ENCODE data around the gene MUC4.
"Not testable (repeated sequence)": the region's sequence is repeated elsewhere in the genome, so short reads cannot be mapped to it uniquely, and the experiment has no call there.

Gene MUC4

DNA sequence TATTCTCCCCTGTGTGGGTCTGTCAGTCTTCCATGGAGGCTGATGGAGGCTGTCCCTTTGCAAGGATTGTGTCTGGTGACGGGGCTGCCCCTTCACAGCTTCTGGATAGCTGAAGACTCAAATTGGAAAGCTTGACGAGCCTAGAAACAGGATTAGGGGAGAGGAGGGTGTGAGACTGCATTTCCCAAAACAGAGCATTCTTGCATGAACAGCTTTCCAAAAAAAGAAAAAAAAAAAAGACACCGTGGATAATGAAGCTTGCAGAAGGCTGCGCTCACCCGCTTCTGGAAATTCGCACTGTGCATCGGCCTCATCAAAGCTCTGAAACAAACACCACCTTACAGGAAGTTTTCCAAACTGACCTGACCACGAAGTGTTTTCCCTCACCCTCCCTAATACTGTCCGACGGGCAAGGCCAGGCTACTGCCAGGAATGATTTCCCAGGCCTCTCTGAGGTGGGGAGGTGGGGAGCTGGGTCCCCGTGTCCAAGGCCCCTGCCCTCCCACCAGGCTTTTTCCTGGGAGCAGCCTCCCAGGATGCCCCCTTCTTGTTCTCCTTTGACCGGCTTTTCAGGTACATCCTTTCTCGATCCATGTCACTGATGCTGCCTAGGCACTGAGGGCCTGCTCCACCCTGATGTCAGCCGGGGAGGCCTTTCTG is 24.9 kb upstream of the MUC4 start:
- no peak for DNase-seq

GRCh38 chr3:195835791-195836190 is 24.1 kb upstream of the MUC4 start:
- no peak for DNase-seq

DNA sequence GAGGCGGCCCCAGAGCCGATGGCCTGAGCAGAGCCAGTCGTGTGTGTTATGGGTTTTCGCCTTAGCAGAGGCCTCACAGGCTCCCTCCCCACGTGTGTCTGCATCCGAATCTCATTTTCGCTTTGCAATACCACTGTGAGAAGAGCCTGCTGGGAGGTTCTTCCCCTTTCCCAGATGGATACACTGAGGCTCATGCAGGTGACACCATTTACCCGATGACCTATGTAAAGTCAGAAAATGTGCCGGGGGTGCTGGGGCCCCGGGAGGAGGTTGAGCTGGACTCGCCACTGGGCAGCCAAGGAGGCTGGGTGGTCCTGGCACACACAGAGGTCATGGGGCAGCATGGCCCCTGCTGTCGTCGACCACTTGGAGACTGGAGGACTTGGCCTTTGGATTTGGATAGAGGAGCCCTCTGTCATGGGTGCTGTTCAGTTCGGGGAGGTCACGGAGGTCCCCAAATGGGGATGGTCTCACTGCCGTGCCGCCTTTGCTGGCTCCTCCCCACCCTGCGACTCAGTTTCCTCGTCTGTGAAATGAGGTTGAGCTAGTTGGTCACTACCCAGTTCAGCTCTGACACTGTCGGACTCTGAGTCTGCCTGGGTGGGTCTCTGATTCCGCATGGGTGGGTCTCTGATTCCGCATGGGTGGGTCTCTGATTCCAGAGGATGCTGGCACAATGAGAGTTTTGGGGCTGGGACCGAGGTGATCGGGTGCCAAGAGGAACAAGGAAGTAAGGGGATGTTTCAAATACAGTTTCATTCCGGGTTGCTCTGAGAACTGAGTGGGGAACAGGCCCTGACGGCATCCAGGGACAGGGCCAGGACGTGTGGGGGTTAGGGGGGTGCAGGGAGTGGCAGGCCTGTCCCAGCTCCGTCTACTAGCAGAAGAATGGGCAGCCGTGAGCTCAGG is 23.2 kb upstream of the MUC4 start:
- DNase-seq = no peak

DNA sequence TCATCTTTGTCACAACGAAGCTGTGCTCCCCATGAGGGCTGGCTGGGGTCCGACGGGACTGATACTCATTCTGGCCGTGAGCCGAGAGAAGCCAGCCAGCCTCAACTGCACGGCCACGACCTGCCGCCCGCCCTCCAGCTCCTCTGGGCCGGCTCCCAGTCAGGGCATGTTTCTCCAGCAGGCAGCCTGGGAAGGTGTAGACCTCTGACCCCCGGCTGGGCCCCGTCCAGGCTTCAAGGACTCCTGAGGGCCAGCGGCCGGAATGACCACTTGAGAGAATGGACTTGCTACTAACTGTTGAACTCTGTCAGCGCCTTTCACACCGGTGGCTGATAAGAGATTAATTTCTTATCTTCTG is 18.1 kb upstream of the MUC4 start:
- no peak for DNase-seq

DNA sequence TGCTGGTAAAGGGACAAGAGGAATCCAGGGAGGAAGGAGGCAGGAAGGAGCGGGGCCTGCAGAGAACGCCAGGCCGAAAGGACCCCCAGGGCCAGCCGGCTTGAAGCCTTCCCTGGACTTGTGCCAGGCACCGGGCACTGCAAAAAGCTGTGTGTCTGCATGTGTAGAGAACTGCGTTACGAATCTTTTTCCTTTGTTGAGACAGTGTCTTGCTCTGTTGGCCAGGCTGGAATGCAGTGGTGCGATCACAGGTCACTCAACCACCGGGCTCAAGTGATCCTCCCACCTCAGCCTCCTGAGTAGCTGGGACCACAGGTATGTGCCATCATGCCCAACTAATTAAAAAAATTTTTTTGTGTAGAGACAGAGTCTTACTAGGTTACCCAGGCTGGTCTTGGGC is 17.0 kb upstream of the MUC4 start:
- DNase-seq = no peak

DNA sequence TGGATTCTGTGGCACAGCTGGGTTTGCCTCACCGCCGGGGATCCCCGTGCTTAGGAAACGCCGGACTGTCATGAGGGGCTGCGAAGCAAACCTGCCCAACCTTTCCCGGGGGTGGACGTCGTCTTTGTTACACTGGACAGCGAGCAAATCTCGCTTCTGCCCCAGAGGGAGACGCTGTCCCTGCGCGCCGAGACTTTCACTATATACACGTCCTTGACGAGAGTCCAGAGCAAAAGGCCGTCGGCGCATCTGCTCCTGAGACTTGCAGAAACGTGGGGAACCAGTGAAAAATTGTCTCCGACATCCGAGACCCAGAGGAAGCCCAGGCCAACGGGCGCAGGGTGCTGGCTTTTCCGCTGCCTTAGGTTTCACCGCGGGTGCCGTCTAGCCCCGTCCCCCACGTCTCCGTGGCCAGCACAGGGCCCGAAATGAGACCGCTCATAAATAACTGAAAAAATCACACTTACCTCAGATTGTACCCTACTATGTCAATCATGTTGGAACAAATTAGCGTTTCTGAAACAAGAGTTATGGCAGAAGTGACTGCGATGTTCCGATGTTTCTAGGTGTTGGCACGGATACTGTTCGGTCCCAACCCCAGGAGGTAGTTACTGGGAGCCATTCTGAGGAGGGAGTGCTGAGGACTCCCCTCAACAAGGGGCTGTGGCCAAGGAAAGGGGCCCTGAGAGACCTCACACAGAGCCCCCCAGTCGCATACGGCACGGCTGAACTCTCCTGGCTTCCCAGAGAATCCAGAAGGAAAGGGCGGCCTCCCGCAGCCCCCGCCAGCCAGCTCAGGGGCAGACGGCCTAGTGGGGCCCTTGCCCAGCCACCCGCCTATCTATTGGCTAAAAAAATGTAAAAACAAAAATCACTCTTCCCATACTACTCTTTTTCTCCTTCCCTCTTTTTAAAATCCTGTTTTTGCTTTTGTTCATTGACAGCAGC is 14.4 kb upstream of the MUC4 start:
- no peak for DNase-seq

- DNase-seq = no peak
These were observed 13.5 kb upstream of the MUC4 start for GRCh38 chr3:195825191-195825588.

DNA sequence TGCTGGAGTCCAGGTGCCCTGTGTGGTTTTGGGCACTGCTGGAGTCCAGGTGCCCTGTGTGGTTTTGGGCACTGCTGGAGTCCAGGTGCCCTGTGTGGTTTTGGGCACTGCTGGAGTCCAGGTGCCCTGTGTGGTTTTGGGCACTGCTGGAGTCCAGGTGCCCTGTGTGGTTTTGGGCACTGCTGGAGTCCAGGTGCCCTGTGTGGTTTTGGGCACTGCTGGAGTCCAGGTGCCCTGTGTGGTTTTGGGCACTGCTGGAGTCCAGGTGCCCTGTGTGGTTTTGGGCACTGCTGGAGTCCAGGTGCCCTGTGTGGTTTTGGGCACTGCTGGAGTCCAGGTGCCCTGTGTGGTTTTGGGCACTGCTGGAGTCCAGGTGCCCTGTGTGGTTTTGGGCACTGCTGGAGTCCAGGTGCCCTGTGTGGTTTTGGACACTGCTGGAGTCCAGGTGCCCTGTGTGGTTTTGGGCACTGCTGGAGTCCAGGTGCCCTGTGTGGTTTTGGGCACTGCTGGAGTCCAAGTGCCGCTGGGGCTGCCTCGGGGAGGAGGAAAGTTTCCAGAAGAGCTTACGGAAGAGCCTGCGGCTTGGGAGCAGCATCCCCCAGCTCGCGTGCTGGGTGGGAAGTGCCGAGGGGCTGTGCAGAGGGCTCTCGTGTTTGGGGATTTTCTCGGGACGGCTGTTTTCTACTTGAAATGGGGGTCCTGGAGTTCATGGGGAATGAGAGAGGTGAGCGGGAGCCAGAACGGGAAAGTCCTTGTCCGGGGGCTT is 12.9 kb upstream of the MUC4 start:
- DNase-seq = not testable (repeated sequence)

- no peak for DNase-seq
These were observed 12.3 kb upstream of the MUC4 start for GRCh38 chr3:195823999-195824398.

DNA sequence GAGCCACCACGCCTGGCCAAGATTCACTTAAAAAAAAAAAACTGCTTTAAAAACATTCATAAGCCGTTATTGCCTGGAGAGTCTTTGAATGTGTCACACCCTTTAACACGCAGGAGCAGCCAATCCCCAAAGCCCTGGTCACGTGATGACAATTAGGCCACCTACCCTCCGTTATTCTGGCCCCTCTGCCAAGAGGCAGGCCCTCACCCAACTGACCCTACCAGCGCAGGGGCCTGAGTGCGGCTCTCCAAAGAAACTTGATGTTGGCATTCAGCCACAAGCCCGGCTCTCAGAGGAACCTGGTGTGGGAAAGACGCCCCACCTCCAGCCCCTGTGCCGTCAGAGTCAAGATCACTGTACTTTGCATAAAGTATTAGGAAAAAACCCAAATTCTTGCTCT is 11.6 kb upstream of the MUC4 start:
- no peak for DNase-seq

DNA sequence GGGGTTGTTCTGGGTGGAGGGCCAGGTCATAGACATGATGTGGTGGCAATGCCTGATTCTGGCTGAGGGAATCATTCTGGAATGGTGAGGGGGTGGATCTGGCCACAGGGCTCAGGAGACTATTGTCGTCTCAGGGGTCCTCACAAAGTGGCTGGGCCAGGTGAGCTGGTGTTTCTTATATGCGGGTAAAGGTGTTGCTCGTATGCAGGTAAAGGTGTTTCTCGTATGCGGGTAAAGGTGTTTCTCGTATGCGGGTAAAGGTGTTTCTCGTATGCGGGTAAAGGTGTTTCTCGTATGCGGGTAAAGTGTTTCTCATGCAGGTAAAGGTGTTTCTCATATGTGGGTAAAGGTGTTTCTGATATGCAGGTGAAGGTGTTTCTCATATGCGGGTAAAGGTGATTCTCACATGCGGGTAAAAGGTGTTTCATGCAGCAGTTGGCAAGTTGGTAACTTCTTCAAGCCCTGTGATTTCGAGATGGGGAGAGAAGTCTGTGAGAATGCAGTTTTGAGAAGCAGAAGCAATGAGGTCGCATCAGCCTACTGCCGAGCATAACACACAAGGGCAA is 10.5 kb upstream of the MUC4 start:
- no peak for DNase-seq

GRCh38 chr3:195821403-195822130 is 9.8 kb upstream of the MUC4 start:
- no peak for DNase-seq

DNA sequence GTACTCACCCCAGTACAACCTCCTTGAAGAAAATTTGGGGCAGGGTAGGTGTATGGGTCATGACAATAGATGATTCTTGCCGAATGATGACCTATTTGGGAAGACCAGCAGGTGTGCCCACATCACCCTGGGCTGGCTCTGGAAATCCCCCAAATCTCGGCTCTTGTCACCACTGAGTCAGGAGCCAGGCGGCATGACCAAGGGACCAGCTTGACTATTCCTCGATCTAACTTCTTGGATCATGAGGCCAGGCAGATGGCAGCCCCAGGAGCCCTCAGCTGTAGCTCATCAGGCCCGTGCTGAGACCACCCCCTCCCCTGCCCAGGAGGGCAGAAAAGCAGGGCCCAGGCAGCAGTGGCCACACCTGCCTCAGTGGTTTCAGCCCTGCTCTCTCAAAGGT is 9.2 kb upstream of the MUC4 start:
- DNase-seq = no peak

- DNase-seq = no peak
These were observed 8.5 kb upstream of the MUC4 start for GRCh38 chr3:195820186-195820585.

DNA sequence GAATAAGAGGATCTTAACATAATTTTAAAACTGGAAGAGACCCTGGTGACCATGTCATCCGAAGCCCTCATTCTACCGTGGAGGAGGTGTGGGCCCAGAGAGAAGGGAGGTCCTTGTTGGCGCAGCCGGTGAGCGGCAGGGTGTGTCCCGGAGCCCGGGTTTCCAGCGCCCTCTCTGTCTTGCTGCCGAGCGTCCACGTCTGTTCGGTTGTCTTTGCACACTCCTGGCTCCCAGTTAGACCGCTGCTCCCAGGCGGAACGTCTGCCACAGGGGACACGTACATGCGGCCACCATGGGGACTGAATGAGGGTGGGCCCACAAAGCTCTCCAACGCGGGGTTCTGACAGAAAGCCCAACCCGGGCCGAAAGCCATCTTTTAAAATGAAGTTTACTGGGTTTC is 6.6 kb upstream of the MUC4 start:
- no peak for DNase-seq

GRCh38 chr3:195817578-195818135 is 5.9 kb upstream of the MUC4 start:
- DNase-seq = no peak

DNA sequence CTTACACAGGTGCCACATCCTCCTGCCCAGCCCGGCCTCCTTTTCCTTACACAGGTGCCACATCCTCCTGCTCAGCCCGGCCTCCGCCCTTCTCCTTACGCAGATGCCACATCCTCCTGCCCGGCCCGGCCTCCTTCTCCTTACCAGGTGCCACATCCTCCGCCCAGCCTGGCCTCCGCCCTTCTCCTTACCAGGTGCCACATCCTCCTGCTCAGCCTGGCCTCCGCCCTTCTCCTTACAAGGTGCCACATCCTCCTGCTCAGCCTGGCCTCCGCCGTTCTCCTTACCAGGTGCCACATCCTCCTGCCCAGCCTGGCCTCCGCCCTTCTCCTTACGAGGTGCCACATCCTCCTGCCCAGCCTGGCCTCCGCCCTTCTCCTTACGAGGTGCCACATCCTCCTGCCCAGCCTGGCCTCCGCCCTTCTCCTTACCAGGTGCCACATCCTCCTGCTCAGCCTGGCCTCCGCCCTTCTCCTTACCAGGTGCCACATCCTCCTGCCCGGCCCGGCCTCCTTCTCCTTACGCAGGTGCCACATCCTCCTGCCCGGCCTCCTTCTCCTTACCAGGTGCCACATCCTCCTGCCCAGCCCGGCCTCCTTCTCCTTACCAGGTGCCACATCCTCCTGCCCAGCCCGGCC is 4.7 kb upstream of the MUC4 start:
- DNase-seq = not testable (repeated sequence)

GRCh38 chr3:195815169-195815771 is 3.5 kb upstream of the MUC4 start:
- DNase-seq = no peak

DNA sequence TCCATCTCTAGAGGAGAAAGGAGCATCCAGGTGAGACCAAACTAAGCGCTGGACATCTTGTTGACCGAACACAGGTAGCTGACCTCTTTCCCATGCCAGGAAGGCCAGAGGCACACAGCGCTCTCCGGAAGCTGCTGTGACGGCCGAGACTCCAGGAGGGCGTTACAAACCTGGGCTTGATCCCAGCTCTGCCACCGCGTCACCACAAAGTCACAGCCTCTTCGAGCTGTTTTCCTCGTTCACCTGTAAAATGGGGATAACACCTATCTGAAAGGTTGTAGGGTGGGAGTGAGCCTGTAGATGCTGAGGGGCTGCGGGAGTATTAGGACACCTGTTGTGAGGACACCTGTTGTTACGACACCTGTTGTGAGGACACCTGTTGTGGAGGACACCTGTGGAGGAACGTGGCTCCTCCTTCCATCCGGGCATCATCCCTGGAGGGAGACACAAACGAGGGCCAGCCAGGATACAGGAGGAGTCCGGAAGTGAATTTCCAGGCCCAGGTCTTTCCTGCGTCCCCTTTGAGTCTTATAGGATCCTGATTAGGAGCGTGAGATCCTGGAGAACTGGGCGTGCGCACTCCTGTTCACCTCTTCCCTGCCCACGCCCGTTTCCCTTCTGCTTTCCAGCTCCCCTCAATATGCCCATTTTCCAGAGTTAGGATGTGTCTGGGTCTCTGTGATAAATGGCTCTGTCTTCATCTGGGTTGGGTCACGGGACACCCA is 2.3 kb upstream of the MUC4 start:
- no peak for DNase-seq

- DNase-seq = no peak
These were observed 637 bp upstream of the MUC4 start for GRCh38 chr3:195812366-195812765.

All from activated CD4-positive, alpha-beta T cell treated with anti-CD3 and anti-CD28 coated beads, Interleukin-2, amount 50 U/mL, for 48 hours (primary cell).